ENCODE data around the gene SHISA9. TPM values are rescaled to one million over a fixed set of nuclear protein-coding genes. Genes with fewer than 3 reads are reported as not detected.

SHISA9 gene
- total and polyA plus RNA-seq, 3 experiments from 2014 or later, result 0.04 to 0.35 TPM; not detected in 1

GRCh38 chr16:13236308-13236707 is 334.9 kb downstream of the SHISA9 start:
- Mint-ChIP-seq H3K27me3 (no peaks in the 10 kb centered on the region), H3K4me3 (no peak overlapping the region), H3K9me3 (peaks cover 4 to 17% (median 8%) of the 10 kb centered on the region in 5 donors), H3K27ac (no peak overlapping the region), H3K36me3 (no peaks in the 10 kb centered on the region), H3K4me1 (no peaks in the 10 kb centered on the region)
- CTCF ChIA-PET, result no interaction called here
- no peak for DNase-seq
- no peaks in the 10 kb centered on the region for H3K4me1 ChIP-seq (ENCODE audit: insufficient read depth, low read length)
- no peaks in the 10 kb centered on the region for H3K9me3 ChIP-seq (ENCODE audit: low read length)
- H3K27ac ChIP-seq (ENCODE audit: low read depth, low read length), result no peak overlapping the region
- no peaks in the 10 kb centered on the region for H3K27me3 ChIP-seq (ENCODE audit: insufficient read depth, low read length, poor library complexity, severe bottlenecking)
- H3K36me3 ChIP-seq (ENCODE audit: insufficient read depth, low read length), result no peaks in the 10 kb centered on the region
- POLR2A ChIA-PET, result no interaction called here
- no peak overlapping the region for H3K4me3 ChIP-seq (ENCODE audit: low read length)

- CTCF ChIA-PET, result no interaction called here
- no peaks in the 10 kb centered on the region for H3K4me1 Mint-ChIP-seq
- H3K4me1 ChIP-seq (ENCODE audit: insufficient read depth, low read length), result no peaks in the 10 kb centered on the region
- no peaks in the 10 kb centered on the region for H3K27me3 Mint-ChIP-seq
- no peak for DNase-seq
- H3K9me3 ChIP-seq (ENCODE audit: low read length), result no peaks in the 10 kb centered on the region
- POLR2A ChIA-PET, result no interaction called here
- H3K36me3 Mint-ChIP-seq, result no peaks in the 10 kb centered on the region
- H3K9me3 Mint-ChIP-seq, result peaks cover 4 to 13% (median 8%) of the 10 kb centered on the region in 5 donors
- no peak overlapping the region for H3K4me3 Mint-ChIP-seq
- no peak overlapping the region for H3K27ac ChIP-seq (ENCODE audit: low read depth, low read length)
- H3K27me3 ChIP-seq (ENCODE audit: insufficient read depth, low read length, poor library complexity, severe bottlenecking), result no peaks in the 10 kb centered on the region
- H3K4me3 ChIP-seq (ENCODE audit: low read length), result no peak overlapping the region
- no peaks in the 10 kb centered on the region for H3K36me3 ChIP-seq (ENCODE audit: insufficient read depth, low read length)
- no peak overlapping the region for H3K27ac Mint-ChIP-seq
These were observed 336.8 kb downstream of the SHISA9 start for GRCh38 chr16:13238182-13238581.

- peaks cover 2 to 14% (median 5%) of the 10 kb centered on the region in 5 donors for H3K9me3 Mint-ChIP-seq
- Histone ChIP-seq H3K27ac (ENCODE audit: low read depth, low read length) (no peak overlapping the region), H3K4me3 (ENCODE audit: low read length) (no peak overlapping the region), H3K4me1 (ENCODE audit: insufficient read depth, low read length) (no peaks in the 10 kb centered on the region), H3K36me3 (ENCODE audit: insufficient read depth, low read length) (no peaks in the 10 kb centered on the region), H3K27me3 (ENCODE audit: insufficient read depth, low read length, poor library complexity, severe bottlenecking) (no peaks in the 10 kb centered on the region), H3K9me3 (ENCODE audit: low read length) (no peaks in the 10 kb centered on the region)
- ChIA-PET CTCF (no interaction called here), POLR2A (no interaction called here)
- H3K36me3 Mint-ChIP-seq, result no peaks in the 10 kb centered on the region
- no peak overlapping the region for H3K27ac Mint-ChIP-seq
- H3K4me3 Mint-ChIP-seq, result no peak overlapping the region
- DNase-seq, result no peak
- no peaks in the 10 kb centered on the region for H3K4me1 Mint-ChIP-seq
- H3K27me3 Mint-ChIP-seq, result no peaks in the 10 kb centered on the region
These were observed 340.8 kb downstream of the SHISA9 start for GRCh38 chr16:13242201-13242600.

GRCh38 chr16:13244770-13245169 is 343.4 kb downstream of the SHISA9 start:
- H3K9me3 Mint-ChIP-seq, result peaks cover 2 to 14% (median 3%) of the 10 kb centered on the region in 5 donors
- no peaks in the 10 kb centered on the region for H3K4me1 Mint-ChIP-seq
- no peak overlapping the region for H3K27ac Mint-ChIP-seq
- Histone ChIP-seq H3K4me1 (ENCODE audit: insufficient read depth, low read length) (no peaks in the 10 kb centered on the region), H3K4me3 (ENCODE audit: low read length) (no peak overlapping the region), H3K27ac (ENCODE audit: low read depth, low read length) (no peak overlapping the region), H3K36me3 (ENCODE audit: insufficient read depth, low read length) (no peaks in the 10 kb centered on the region), H3K9me3 (ENCODE audit: low read length) (no peaks in the 10 kb centered on the region), H3K27me3 (ENCODE audit: insufficient read depth, low read length, poor library complexity, severe bottlenecking) (no peaks in the 10 kb centered on the region)
- ChIA-PET CTCF (no interaction called here), POLR2A (no interaction called here)
- no peak for DNase-seq
- no peaks in the 10 kb centered on the region for H3K36me3 Mint-ChIP-seq
- H3K27me3 Mint-ChIP-seq, result no peaks in the 10 kb centered on the region
- H3K4me3 Mint-ChIP-seq, result no peak overlapping the region

- Histone ChIP-seq H3K4me3 (ENCODE audit: low read length) (no peak overlapping the region), H3K36me3 (ENCODE audit: insufficient read depth, low read length) (no peaks in the 10 kb centered on the region), H3K27ac (ENCODE audit: low read depth, low read length) (no peak overlapping the region), H3K27me3 (ENCODE audit: insufficient read depth, low read length, poor library complexity, severe bottlenecking) (no peaks in the 10 kb centered on the region), H3K9me3 (ENCODE audit: low read length) (no peaks in the 10 kb centered on the region), H3K4me1 (ENCODE audit: insufficient read depth, low read length) (no peaks in the 10 kb centered on the region)
- H3K4me1 Mint-ChIP-seq, result no peaks in the 10 kb centered on the region
- CTCF ChIA-PET, result no interaction called here
- no peaks in the 10 kb centered on the region for H3K27me3 Mint-ChIP-seq
- H3K4me3 Mint-ChIP-seq, result no peak overlapping the region
- POLR2A ChIA-PET, result no interaction called here
- DNase-seq, result no peak
- H3K9me3 Mint-ChIP-seq, result peaks cover 0 to 6% (median 3%) of the 10 kb centered on the region in 5 donors
- H3K36me3 Mint-ChIP-seq, result no peaks in the 10 kb centered on the region
- no peak overlapping the region for H3K27ac Mint-ChIP-seq
These were observed 344.4 kb downstream of the SHISA9 start for GRCh38 chr16:13245713-13246377.

- Mint-ChIP-seq H3K9me3 (peaks cover 3 to 17% (median 5%) of the 10 kb centered on the region in 5 donors), H3K36me3 (no peaks in the 10 kb centered on the region), H3K4me3 (no peak overlapping the region), H3K27me3 (no peaks in the 10 kb centered on the region), H3K4me1 (no peaks in the 10 kb centered on the region), H3K27ac (no peak overlapping the region)
- Histone ChIP-seq H3K27me3 (ENCODE audit: insufficient read depth, low read length, poor library complexity, severe bottlenecking) (no peaks in the 10 kb centered on the region), H3K4me3 (ENCODE audit: low read length) (no peak overlapping the region), H3K36me3 (ENCODE audit: insufficient read depth, low read length) (no peaks in the 10 kb centered on the region), H3K27ac (ENCODE audit: low read depth, low read length) (no peak overlapping the region), H3K9me3 (ENCODE audit: low read length) (no peaks in the 10 kb centered on the region), H3K4me1 (ENCODE audit: insufficient read depth, low read length) (no peaks in the 10 kb centered on the region)
- ChIA-PET CTCF (no interaction called here), POLR2A (no interaction called here)
- DNase-seq, result no peak
These were observed 353.7 kb downstream of the SHISA9 start for GRCh38 chr16:13254998-13255614.

GRCh38 chr16:13262270-13263090 is 361.1 kb downstream of the SHISA9 start:
- H3K27ac ChIP-seq (ENCODE audit: low read depth, low read length), result no peak overlapping the region
- H3K27ac Mint-ChIP-seq, result no peak overlapping the region
- H3K9me3 ChIP-seq (ENCODE audit: low read length), result no peaks in the 10 kb centered on the region
- H3K4me1 ChIP-seq (ENCODE audit: insufficient read depth, low read length), result no peaks in the 10 kb centered on the region
- H3K4me3 Mint-ChIP-seq, result no peak overlapping the region
- H3K4me3 ChIP-seq (ENCODE audit: low read length), result no peak overlapping the region
- H3K27me3 Mint-ChIP-seq, result no peaks in the 10 kb centered on the region
- H3K36me3 ChIP-seq (ENCODE audit: insufficient read depth, low read length), result no peaks in the 10 kb centered on the region
- peaks cover 3 to 30% (median 17%) of the 10 kb centered on the region in 5 donors for H3K9me3 Mint-ChIP-seq
- H3K27me3 ChIP-seq (ENCODE audit: insufficient read depth, low read length, poor library complexity, severe bottlenecking), result no peaks in the 10 kb centered on the region
- CTCF ChIA-PET, result no interaction called here
- POLR2A ChIA-PET, result no interaction called here
- no peaks in the 10 kb centered on the region for H3K4me1 Mint-ChIP-seq
- no peak for DNase-seq
- no peaks in the 10 kb centered on the region for H3K36me3 Mint-ChIP-seq

GRCh38 chr16:13264749-13265552 is 363.6 kb downstream of the SHISA9 start:
- Mint-ChIP-seq H3K9me3 (peaks cover 3 to 24% (median 12%) of the 10 kb centered on the region in 5 donors), H3K27me3 (no peaks in the 10 kb centered on the region), H3K4me3 (no peak overlapping the region), H3K36me3 (no peaks in the 10 kb centered on the region), H3K4me1 (no peaks in the 10 kb centered on the region), H3K27ac (no peak overlapping the region)
- POLR2A ChIA-PET, result no interaction called here
- Histone ChIP-seq H3K27me3 (ENCODE audit: insufficient read depth, low read length, poor library complexity, severe bottlenecking) (no peaks in the 10 kb centered on the region), H3K9me3 (ENCODE audit: low read length) (no peaks in the 10 kb centered on the region), H3K27ac (ENCODE audit: low read depth, low read length) (no peak overlapping the region), H3K36me3 (ENCODE audit: insufficient read depth, low read length) (no peaks in the 10 kb centered on the region), H3K4me1 (ENCODE audit: insufficient read depth, low read length) (no peaks in the 10 kb centered on the region), H3K4me3 (ENCODE audit: low read length) (no peak overlapping the region)
- CTCF ChIA-PET, result no interaction called here
- DNase-seq, result no peak
